Measurements from ENCODE around the gene TFEC.
"Not testable (repeated sequence)": the region's sequence is repeated elsewhere in the genome, so short reads cannot be mapped to it uniquely, and the experiment has no call there.

TFEC gene

GRCh38 chr7:115987486-115987885 lies 43.1 kb downstream of the TFEC start:
- DNase-seq = no peak

GRCh38 chr7:115984105-115984504 lies 46.5 kb downstream of the TFEC start:
- no peak for DNase-seq

- no peak for DNase-seq
These were observed 50.4 kb downstream of the TFEC start for GRCh38 chr7:115980159-115980558.

- DNase-seq = no peak
These were observed 53.9 kb downstream of the TFEC start for GRCh38 chr7:115976651-115977050.

GRCh38 chr7:115975766-115976165 lies 54.8 kb downstream of the TFEC start:
- no peak for DNase-seq

GRCh38 chr7:115973406-115973805 lies 57.2 kb downstream of the TFEC start:
- no peak for DNase-seq

- DNase-seq = no peak
These were observed 59.1 kb downstream of the TFEC start for GRCh38 chr7:115971506-115971905.

GRCh38 chr7:115968596-115968995 lies 62.0 kb downstream of the TFEC start:
- no peak for DNase-seq

GRCh38 chr7:115968171-115968570 lies 62.4 kb downstream of the TFEC start:
- DNase-seq = no peak

GRCh38 chr7:115965796-115966475 lies 64.6 kb downstream of the TFEC start:
- no peak for DNase-seq

- DNase-seq = no peak
These were observed 65.3 kb downstream of the TFEC start for GRCh38 chr7:115965236-115965635.

- DNase-seq = no peak
These were observed 65.8 kb downstream of the TFEC start for GRCh38 chr7:115964799-115965198.

GRCh38 chr7:115962340-115962739 lies 68.2 kb downstream of the TFEC start:
- DNase-seq = no peak

- no peak for DNase-seq
These were observed 76.8 kb downstream of the TFEC start for GRCh38 chr7:115953592-115954255.

- no peak for DNase-seq
These were observed 77.7 kb downstream of the TFEC start for GRCh38 chr7:115952832-115953231.

GRCh38 chr7:115951547-115951946 lies 79.0 kb downstream of the TFEC start:
- DNase-seq = no peak

- no peak for DNase-seq
These were observed 88.8 kb downstream of the TFEC start for GRCh38 chr7:115941703-115942268.

GRCh38 chr7:115940460-115941060 lies 90.0 kb downstream of the TFEC start:
- DNase-seq = no peak

- no peak for DNase-seq
These were observed 92.6 kb downstream of the TFEC start for GRCh38 chr7:115937960-115938359.

GRCh38 chr7:115933471-115933870 lies 97.1 kb downstream of the TFEC start:
- no peak for DNase-seq

- DNase-seq = no peak
These were observed 97.7 kb downstream of the TFEC start for GRCh38 chr7:115932880-115933279.

GRCh38 chr7:115930184-115930583 lies 100.4 kb downstream of the TFEC start:
- DNase-seq = not testable (repeated sequence)

- DNase-seq = not testable (repeated sequence)
These were observed 100.8 kb downstream of the TFEC start for GRCh38 chr7:115929736-115930135.

GRCh38 chr7:115924411-115924810 lies 106.2 kb downstream of the TFEC start:
- DNase-seq = no peak

Data from NCI-H510A (cell line).